Left ventricle myocardium inferior (tissue), 1 donor: ENCODE results near the gene GLCCI1. TPM values are rescaled to one million over a fixed set of nuclear protein-coding genes. Genes with fewer than 3 reads are reported as not detected.
"Not testable (repeated sequence)": the region's sequence is repeated elsewhere in the genome, so short reads cannot be mapped to it uniquely, and the experiment has no call there.

Source experiments
- DNase-seq: peaks from one replicate; pipeline ENCODE4 v3.0.0-alpha.2; 2020
- H3K27ac ChIP-seq: fragments of 200-600 bp; replicated peaks from 2 replicates; pipeline ENCODE4 v1.8.0; 2021
- H3K27me3 ChIP-seq: fragments of 200-600 bp; 2 replicates; pipeline ENCODE4 v1.8.0; 2021; ENCODE audit warnings: low read depth
- H3K36me3 ChIP-seq: fragments of 200-600 bp; 2 replicates; pipeline ENCODE4 v1.8.0; 2021
- H3K4me1 ChIP-seq: fragments of 200-600 bp; 2 replicates; pipeline ENCODE4 v1.8.0; 2021
- H3K4me3 ChIP-seq: fragments of 200-600 bp; 2 replicates; pipeline ENCODE4 v1.8.0; 2021; ENCODE audit warnings: mild to moderate bottlenecking, moderate library complexity
- H3K9me3 ChIP-seq: fragments of 200-600 bp; replicated peaks from 2 replicates; pipeline ENCODE4 v1.8.0; 2021
- intact Hi-C: fragments of 100-400 bp; cut with micrococcal nuclease; formaldehyde crosslinking; loops from one replicate; pipeline ENCODE4 v1.11.0; 2022
- total RNA-seq: library from RNA; stranded (reverse); fragmentation: NEBNext Ultra II Directional; extraction: Animal tissue kit (Norgen Biotek cat#: 25700); gene quantifications from one replicate; pipeline ENCODE4 v1.2.1, GENCODE V29; 2021
- TF ChIP-seq, protein P1 (sequence below): fragments of 200-600 bp; IDR thresholded peaks from 2 replicates; pipeline ENCODE4 v1.8.0; 2021; ENCODE audit warnings: antibody characterized with exemption, mild to moderate bottlenecking, borderline replicate concordance
- donor health status: DM: no; HTN: yes; CAD: no; lungs with severe emphysema.

GLCCI1 gene
- total RNA-seq, 1 donor from 2014 or later = 5.8 TPM

DNA sequence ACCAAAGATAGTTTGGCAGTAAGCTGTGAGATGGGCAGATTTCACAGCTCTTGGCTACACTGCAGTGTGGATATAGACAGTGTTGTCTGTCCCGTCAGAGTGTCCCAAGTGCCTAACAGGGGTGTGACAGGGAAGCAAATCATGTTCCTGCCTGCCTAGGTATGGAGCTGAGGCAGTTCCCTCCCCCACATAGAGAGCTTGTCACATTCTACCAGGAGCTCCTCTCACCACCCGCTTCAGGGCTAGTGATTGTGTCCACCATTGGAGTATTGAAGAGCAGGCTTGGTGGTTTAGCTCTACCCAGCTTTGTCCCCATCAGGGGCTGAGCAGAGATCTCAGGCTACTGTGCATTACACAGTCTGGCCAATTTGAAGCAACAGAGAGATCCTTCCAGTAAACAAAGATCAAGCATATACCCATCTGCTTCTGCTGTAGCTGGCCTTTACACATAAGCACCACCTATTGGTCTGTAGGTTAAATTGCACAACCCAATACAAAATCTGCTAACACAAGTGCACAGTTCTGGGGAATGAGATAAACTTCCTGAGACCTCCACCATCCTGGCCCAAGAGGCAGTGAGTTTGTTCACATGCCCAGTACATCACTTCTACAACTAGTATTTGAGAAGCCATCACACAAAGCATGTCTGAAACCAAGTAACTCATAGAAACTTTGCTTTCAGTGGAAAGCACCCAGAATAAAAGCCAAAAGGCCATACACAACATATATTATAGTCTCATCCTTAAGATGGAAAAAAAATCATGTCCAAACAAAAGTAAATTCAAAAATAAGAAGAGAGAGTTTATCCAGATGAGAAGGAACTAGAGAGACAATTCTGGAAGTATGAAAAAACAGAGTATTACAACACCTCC is 67.3 kb downstream of the GLCCI1 start:
- peaks cover 13% of the 10 kb centered on the region for H3K36me3 ChIP-seq
- no peak for DNase-seq
- H3K4me3 ChIP-seq = no peak overlapping the region
- H3K27ac ChIP-seq = no peak overlapping the region
- H3K4me1 ChIP-seq = no peaks in the 10 kb centered on the region
- peaks cover 19% of the 10 kb centered on the region for H3K9me3 ChIP-seq
- H3K27me3 ChIP-seq = no peaks in the 10 kb centered on the region
- intact Hi-C loops = no loop called here
- TF ChIP-seq, protein P1, sequence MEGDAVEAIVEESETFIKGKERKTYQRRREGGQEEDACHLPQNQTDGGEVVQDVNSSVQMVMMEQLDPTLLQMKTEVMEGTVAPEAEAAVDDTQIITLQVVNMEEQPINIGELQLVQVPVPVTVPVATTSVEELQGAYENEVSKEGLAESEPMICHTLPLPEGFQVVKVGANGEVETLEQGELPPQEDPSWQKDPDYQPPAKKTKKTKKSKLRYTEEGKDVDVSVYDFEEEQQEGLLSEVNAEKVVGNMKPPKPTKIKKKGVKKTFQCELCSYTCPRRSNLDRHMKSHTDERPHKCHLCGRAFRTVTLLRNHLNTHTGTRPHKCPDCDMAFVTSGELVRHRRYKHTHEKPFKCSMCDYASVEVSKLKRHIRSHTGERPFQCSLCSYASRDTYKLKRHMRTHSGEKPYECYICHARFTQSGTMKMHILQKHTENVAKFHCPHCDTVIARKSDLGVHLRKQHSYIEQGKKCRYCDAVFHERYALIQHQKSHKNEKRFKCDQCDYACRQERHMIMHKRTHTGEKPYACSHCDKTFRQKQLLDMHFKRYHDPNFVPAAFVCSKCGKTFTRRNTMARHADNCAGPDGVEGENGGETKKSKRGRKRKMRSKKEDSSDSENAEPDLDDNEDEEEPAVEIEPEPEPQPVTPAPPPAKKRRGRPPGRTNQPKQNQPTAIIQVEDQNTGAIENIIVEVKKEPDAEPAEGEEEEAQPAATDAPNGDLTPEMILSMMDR = peak; percentile 29

DNA sequence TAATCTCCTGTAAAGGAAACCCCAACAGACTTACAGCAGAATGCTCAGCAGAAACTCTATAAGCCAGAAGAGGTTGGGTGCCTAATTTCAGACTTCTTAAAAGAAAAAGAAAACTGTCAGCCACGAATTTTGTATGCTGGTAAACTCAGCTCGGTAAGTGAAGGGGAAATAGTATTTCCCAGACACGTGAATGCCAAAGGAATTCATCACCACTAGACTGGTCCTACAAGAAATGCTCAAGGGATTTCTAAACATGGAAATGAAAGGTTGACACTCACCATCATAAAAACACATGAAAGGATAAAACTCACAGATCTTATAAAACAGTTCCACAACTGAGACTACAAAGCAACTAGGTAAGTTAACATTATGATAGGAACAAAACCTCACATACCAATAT is 68.6 kb downstream of the GLCCI1 start:
- Histone ChIP-seq H3K27ac (no peak overlapping the region), H3K27me3 (no peaks in the 10 kb centered on the region), H3K4me1 (no peaks in the 10 kb centered on the region), H3K9me3 (peaks cover 19% of the 10 kb centered on the region), H3K4me3 (no peak overlapping the region), H3K36me3 (peaks cover 13% of the 10 kb centered on the region)
- TF ChIP-seq, protein P1 = no peak
- intact Hi-C loops = no loop called here
- no peak for DNase-seq

DNA sequence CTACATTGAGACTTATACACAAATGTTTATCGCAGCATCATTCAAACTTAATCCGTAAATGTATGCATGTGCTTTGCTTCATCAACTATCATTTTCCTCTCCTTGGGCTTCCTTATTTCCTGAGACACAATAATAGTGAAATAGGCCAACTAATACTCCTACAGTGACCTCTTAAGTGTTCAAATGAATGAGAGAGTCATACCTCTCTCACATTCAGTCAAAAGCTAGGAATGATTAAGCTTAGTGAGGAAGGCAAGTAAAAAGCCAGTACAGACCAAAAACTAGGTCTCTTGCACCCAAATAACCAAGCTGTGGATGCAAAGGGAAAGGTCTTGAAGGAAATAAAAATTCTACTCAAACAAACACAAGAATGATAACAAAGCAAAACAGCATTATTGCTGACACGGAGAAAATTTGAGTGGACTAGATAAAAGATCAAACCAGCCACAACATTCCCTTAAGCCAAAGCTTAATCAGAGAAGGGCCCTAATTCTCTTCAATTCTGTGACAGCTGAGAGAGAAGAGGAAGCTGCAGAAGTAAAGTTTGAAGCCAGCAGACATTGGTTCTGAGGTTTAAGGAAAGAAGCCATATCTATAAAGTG is 72.3 kb downstream of the GLCCI1 start:
- intact Hi-C loops = no loop called here
- TF ChIP-seq, protein P1 = no peak
- no peak overlapping the region for H3K4me3 ChIP-seq
- H3K4me1 ChIP-seq = no peaks in the 10 kb centered on the region
- DNase-seq = no peak
- H3K9me3 ChIP-seq = peaks cover 15% of the 10 kb centered on the region
- peaks cover 18% of the 10 kb centered on the region for H3K36me3 ChIP-seq
- H3K27me3 ChIP-seq = no peaks in the 10 kb centered on the region
- H3K27ac ChIP-seq = no peak overlapping the region

DNA sequence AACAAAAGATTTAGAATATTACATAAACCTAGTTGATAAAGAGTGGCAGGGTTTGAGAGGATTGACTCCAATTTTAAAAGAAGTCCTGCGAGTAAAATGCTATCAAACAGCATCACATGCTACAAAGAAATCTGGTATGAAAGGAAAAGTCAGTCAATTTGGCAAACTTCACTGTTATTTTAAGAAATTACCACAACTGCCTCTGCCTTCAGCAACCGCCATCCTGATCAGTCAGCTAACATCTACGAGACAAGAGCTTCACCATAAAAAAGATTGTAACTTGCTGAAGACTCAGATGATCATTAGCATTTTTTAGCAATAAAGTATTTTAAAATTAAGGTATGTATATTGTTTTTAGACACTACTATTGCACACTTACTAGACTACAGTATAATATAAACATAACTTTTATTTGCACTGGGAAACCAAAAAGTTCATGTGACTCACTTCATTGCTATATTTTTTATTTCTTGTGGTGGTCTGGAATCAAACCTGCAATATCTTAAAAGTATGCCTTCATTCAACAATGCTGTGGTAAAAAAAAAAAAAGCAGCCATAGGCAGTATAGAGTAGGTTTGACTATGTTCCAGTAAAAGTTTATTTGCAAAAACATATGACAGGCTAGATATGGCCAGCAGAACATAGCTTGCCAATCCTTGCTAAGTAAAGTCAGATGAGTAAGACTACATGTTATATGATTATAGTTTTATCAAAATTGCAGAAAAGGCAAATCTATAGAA is 74.4 kb downstream of the GLCCI1 start:
- H3K9me3 ChIP-seq = peaks cover 17% of the 10 kb centered on the region
- TF ChIP-seq, protein P1 = no peak

DNA sequence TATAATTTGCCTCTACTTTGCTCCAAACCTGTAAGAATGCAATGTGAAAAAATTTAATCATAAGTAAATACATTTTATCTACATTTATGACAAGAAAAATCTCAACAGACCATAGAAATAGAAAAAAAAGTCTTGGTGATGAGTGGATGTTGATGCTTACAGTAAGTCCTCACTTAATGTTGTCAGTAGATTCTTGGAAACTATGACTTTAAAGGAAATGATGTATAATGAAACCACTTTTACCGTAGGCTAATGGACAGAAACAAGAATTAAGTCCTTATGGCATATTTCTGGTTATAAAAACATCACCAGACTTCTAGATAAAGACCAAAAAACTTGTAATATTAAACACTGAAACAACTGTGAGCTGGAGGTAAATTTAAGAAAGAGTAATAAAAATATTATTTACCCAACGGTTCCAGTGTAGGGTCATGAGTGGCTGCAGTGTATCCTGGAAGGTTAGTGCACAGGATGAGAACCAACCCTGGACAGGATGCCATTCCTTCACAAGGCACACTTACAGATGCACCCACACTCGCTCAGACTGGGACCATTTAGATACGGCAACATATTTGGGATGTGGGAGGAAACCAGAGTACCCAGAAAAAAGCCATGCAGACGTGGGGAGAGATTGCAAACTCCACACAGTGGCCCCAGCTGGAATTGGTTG is 76.3 kb downstream of the GLCCI1 start:
- Histone ChIP-seq H3K36me3 (peaks cover 16% of the 10 kb centered on the region), H3K4me1 (no peaks in the 10 kb centered on the region), H3K9me3 (peaks cover 21% of the 10 kb centered on the region), H3K27ac (no peak overlapping the region), H3K27me3 (no peaks in the 10 kb centered on the region), H3K4me3 (no peak overlapping the region)
- no peak for DNase-seq
- intact Hi-C loops = no loop called here
- TF ChIP-seq, protein P1 = no peak

More for the DNA sequence above, 74.4 kb downstream of the GLCCI1 start:
- intact Hi-C loops = no loop called here
- Histone ChIP-seq H3K27ac (no peak overlapping the region), H3K27me3 (no peaks in the 10 kb centered on the region), H3K4me1 (no peaks in the 10 kb centered on the region), H3K4me3 (no peak overlapping the region), H3K36me3 (peaks cover 10% of the 10 kb centered on the region)
- DNase-seq = no peak

DNA sequence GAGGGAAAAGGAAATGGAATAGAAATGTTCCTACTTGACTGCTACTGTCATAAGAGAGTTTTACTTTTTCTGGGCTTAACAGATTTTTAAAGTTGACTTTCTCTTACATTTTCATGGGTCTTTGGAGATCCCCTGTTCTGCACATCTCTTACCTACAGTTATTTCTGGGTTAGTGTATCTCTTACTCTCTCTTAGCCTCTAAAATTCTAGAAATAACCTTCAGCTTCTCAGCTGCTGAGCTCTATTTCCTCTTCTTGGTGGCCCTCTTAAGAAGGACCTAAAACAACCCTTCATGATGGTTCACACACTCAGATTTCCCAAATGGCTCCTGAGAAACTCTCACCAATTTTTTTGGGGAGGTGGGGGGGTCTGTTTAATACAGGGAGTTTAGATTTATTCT is 79.5 kb downstream of the GLCCI1 start:
- Histone ChIP-seq H3K36me3 (peaks cover 16% of the 10 kb centered on the region), H3K9me3 (peaks cover 21% of the 10 kb centered on the region)
- H3K27ac ChIP-seq, intact Hi-C loops, H3K4me3 ChIP-seq, DNase-seq, H3K4me1 ChIP-seq, H3K27me3 ChIP-seq: not testable (repeated sequence)
